Activated naive CD8-positive, alpha-beta T cell treated with anti-CD3 and anti-CD28 coated beads, Interleukin-2, amount 10 ng/mL, durations not matched to agents 7 days and 5 days (primary cell): ENCODE measurements around the gene ZNF33A. TPM values are rescaled to one million over a fixed set of nuclear protein-coding genes. Genes with fewer than 3 reads are reported as not detected.
"Not testable (repeated sequence)": the region's sequence is repeated elsewhere in the genome, so short reads cannot be mapped to it uniquely, and the experiment has no call there.

Experiments used
- ATAC-seq: fragments of 150-1000 bp; cut with Tn5 transposase; one replicate; pipeline ENCODE4 v1.10.0; 2021; ENCODE audit warnings: low read depth, moderate library complexity
- POLR2A ChIA-PET: fragments of 350-600 bp; sonication (Branson Sonifier 250); formaldehyde crosslinking; loops from one replicate; lab custom pipeline; 2021; ENCODE audit warnings: antibody characterized with exemption; lab: Charles Lee
- DNase-seq: peaks from one replicate; pipeline ENCODE4 v3.0.0; 2021
- H3K27ac Mint-ChIP-seq: one replicate; pipeline ENCODE4 v1.8.0; 2022; ENCODE audit warnings: mild to moderate bottlenecking, mixed read lengths
- H3K27me3 Mint-ChIP-seq: one replicate; pipeline ENCODE4 v1.8.0; 2022; ENCODE audit warnings: mild to moderate bottlenecking, moderate library complexity, mixed read lengths
- H3K36me3 Mint-ChIP-seq: one replicate; pipeline ENCODE4 v1.8.0; 2021; ENCODE audit warnings: mild to moderate bottlenecking, mixed read lengths
- H3K4me1 Mint-ChIP-seq: one replicate; pipeline ENCODE4 v1.8.0; 2021; ENCODE audit warnings: mixed read lengths
- H3K4me3 Mint-ChIP-seq: one replicate; pipeline ENCODE4 v1.8.0; 2022; ENCODE audit warnings: mild to moderate bottlenecking, moderate library complexity, mixed read lengths
- H3K9me3 Mint-ChIP-seq: one replicate; pipeline ENCODE4 v1.8.0; 2021; ENCODE audit warnings: mixed read lengths
- total RNA-seq, 2 experiments: library from RNA; stranded (reverse); gene quantifications; one replicate each; pipeline ENCODE4 v1.2.3, GENCODE V29; 2021

Gene ZNF33A
- 10 to 100 TPM; 40.1 to 42.7 TPM for total RNA-seq

- POLR2A ChIA-PET: interaction anchor here (0.9 to 1.7 kb wide), 4 partner anchors 33 to 85 kb away, joined by 4 to 9 read pairs (median 6); partner anchors contain the start of gene ZNF25
- ATAC-seq (peak; percentile 86), DNase-seq (peak; percentile 86)
- Mint-ChIP-seq H3K27me3 (no peaks in the 10 kb centered on the region), H3K9me3 (no peaks in the 10 kb centered on the region), H3K4me1 (peaks cover 12% of the 10 kb centered on the region), H3K36me3 (peaks cover 24% of the 10 kb centered on the region), H3K4me3 (peak within 1 kb of the TSS; percentile 83), H3K27ac (peak within 1 kb of the TSS; percentile 99)
Observed at GRCh38 chr10:38010119-38010903, at the start of gene ZNF33A. Gene ZNF33A (plus strand): TSS chr10:38010675. CDS start chr10:38012342, 1,667 bp downstream.

DNA sequence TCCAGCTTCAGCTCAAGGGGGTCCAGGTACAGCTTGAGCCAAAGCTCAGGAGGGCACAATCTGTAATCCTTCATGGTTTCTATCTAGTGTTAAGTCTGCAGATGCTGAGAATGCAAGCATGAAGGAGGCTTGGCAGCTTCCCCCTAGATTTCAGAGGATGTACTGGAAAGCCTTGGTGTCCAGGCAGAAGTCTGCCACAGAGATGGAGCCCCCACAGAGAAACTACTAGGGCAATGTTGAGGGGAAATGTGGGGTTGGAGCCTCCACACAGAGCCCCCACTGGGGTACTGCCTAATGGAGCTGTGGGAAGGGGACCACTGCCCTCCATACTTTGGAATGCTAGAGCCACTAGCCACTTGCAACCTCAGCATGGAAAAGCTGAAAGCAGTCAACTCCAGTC, 45.5 kb upstream of the ZNF33A start:
- POLR2A ChIA-PET: no interaction called here
- H3K4me1 Mint-ChIP-seq: no peaks in the 10 kb centered on the region
- no peaks in the 10 kb centered on the region for H3K27me3 Mint-ChIP-seq
- ATAC-seq (no peak), DNase-seq (no peak)
- peaks cover 41% of the 10 kb centered on the region for H3K36me3 Mint-ChIP-seq
- H3K4me3 Mint-ChIP-seq: no peak overlapping the region
- H3K27ac Mint-ChIP-seq: no peak overlapping the region
- peaks cover 25% of the 10 kb centered on the region for H3K9me3 Mint-ChIP-seq

DNA sequence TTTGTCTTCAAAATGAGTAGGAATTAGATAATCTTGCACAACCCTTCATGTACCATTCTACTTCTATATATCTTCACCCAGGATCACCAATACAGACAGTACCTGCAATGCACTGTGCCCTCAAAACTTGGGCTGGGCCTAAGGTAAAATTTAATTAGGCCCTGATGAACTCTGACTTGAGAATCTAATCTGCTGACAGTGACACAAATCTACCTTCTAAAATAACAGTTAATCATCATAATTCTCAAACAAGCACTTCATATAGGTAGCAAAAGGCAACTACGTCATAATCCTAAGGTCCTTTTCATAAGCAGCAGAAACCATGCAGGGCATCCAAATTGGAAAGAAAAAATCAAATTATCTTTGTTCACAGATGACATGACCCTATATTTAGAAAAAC, 38.1 kb upstream of the ZNF33A start:
- no peak for ATAC-seq
- no peak overlapping the region for H3K27ac Mint-ChIP-seq
- peaks cover 11% of the 10 kb centered on the region for H3K9me3 Mint-ChIP-seq
- no peaks in the 10 kb centered on the region for H3K27me3 Mint-ChIP-seq
- peaks cover 21% of the 10 kb centered on the region for H3K4me1 Mint-ChIP-seq
- H3K4me3 Mint-ChIP-seq: no peak overlapping the region
- H3K36me3 Mint-ChIP-seq: peaks cover 39% of the 10 kb centered on the region
- DNase-seq: no peak
- POLR2A ChIA-PET: no interaction called here

DNA sequence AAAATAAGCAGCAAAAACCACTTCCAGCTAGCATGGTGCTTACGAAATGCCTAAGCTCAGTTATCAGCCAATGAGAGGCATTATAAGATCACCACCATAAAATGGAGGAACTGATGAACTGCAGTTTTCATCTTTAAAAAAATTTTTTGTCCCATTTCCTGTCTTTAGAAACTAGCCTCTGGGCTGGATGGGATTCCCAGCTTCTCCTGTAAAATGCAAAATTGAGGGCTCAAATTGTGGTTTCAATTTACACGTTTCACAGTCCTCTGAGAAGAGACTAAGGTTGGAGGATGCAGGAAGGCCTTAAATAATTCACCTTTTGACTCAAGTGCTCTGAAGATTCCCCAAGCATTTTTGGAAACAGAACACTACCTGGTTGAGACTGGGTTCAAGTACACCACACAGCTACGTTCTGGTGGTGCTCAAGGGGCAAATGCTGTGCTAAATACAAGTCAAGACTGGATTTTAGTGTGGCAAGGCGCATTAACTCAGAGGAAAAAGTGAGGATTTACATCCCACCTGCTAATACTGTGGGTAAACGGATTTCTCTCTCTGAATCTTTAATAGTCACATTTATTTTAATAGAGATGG, 35.0 kb upstream of the ZNF33A start:
- H3K27me3 Mint-ChIP-seq: no peaks in the 10 kb centered on the region
- H3K36me3 Mint-ChIP-seq: peaks cover 21% of the 10 kb centered on the region
- DNase-seq: peak; percentile 29
- peak overlapping the region; percentile 92 for H3K4me3 Mint-ChIP-seq
- no peak for ATAC-seq
- H3K27ac Mint-ChIP-seq: peak overlapping the region; percentile 95
- peaks cover 24% of the 10 kb centered on the region for H3K4me1 Mint-ChIP-seq
- POLR2A ChIA-PET: interaction anchor here (0.9 to 2.5 kb wide), 4 partner anchors 35 to 427 kb away, joined by 3 to 20 read pairs (median 5); partner anchors contain the start of genes ZNF33A and ZNF37A
- H3K9me3 Mint-ChIP-seq: peaks cover 3% of the 10 kb centered on the region

DNA sequence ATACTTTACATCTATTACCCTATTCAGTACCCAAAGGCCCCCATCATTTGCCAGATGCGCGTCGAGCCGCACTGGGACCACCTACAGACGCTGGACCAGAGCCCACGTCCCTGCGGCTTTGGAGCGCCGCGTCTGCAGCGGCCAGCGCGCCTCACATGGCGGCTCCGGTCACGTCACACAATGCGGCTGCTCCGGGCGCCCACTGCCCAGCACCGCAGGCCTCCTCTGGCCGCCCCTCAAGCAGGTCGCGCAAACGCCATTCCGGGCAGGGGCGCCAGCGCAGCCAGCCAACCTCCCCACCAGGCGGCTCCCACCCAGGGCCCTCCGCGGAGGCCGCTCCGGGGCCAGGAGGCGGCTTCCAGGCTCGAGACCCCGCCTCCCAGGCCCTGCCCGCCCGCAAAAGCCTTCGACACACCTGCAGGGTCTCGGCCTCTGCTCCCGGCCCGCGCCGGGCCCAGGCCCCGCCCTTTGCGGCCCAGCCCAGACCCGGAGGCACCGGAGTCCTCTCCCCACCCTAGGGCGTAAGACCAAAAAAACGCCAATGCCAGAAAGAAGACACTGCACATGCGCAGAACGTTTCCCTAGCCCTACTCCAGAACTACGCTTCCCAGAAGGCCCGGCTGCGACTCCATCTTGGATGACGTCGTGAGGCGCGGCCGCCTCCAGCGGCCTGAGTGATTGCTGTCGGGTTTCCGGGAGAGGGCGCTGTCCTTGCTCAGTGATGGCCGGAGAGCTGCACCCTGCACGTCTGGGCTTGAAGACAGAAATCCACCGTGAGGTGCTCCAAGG, 34.2 kb upstream of the ZNF33A start, which contains the start of gene ZNF25:
ZNF25 (minus strand) TSS at position 557 of the 789 bp plus-strand sequence. CDS start 4,925 bp downstream, outside the sequence.
- Mint-ChIP-seq H3K4me3 (peak within 1 kb of the TSS; percentile 92), H3K9me3 (peaks cover 3% of the 10 kb centered on the region), H3K4me1 (peaks cover 24% of the 10 kb centered on the region), H3K27me3 (no peaks in the 10 kb centered on the region), H3K27ac (peak within 1 kb of the TSS; percentile 95), H3K36me3 (peaks cover 18% of the 10 kb centered on the region)
- peak; percentile 93 for DNase-seq
- ATAC-seq: peak; percentile 93
- POLR2A ChIA-PET: interaction anchor here (0.7 to 2.5 kb wide), 7 partner anchors 34 to 426 kb away, joined by 3 to 20 read pairs (median 4); partner anchors contain the start of genes ZNF33A and ZNF37A

- H3K9me3 Mint-ChIP-seq: peaks cover 3% of the 10 kb centered on the region
- POLR2A ChIA-PET: interaction anchor here (0.7 to 2.5 kb wide), 4 partner anchors 33 to 426 kb away, joined by 3 to 20 read pairs (median 6); partner anchors contain the start of gene ZNF33A
- peak overlapping the region; percentile 92 for H3K4me3 Mint-ChIP-seq
- H3K27ac Mint-ChIP-seq: peak overlapping the region; percentile 95
- peaks cover 15% of the 10 kb centered on the region for H3K36me3 Mint-ChIP-seq
- H3K27me3 Mint-ChIP-seq: no peaks in the 10 kb centered on the region
- H3K4me1 Mint-ChIP-seq: peaks cover 24% of the 10 kb centered on the region
- no peak for ATAC-seq
- no peak for DNase-seq
Observed at GRCh38 chr10:37976880-37977203, 33.6 kb upstream of the ZNF33A start.

- H3K4me1 Mint-ChIP-seq: peaks cover 1% of the 10 kb centered on the region
- ATAC-seq: no peak
Observed at GRCh38 chr10:37991655-37992054, 18.8 kb upstream of the ZNF33A start.

GRCh38 chr10:37992083-37992482, 18.4 kb upstream of the ZNF33A start:
- Mint-ChIP-seq H3K4me1 (peaks cover 1% of the 10 kb centered on the region), H3K36me3 (no peaks in the 10 kb centered on the region), H3K27ac (no peak overlapping the region), H3K27me3 (no peaks in the 10 kb centered on the region), H3K9me3 (no peaks in the 10 kb centered on the region), H3K4me3 (no peak overlapping the region)
- no peak for DNase-seq
- ATAC-seq: no peak
- POLR2A ChIA-PET: no interaction called here

More at GRCh38 chr10:37991655-37992054, 18.8 kb upstream of the ZNF33A start:
- no peaks in the 10 kb centered on the region for H3K27me3 Mint-ChIP-seq
- no peak for DNase-seq
- no peak overlapping the region for H3K4me3 Mint-ChIP-seq
- H3K27ac Mint-ChIP-seq: no peak overlapping the region
- no peaks in the 10 kb centered on the region for H3K9me3 Mint-ChIP-seq
- POLR2A ChIA-PET: no interaction called here
- no peaks in the 10 kb centered on the region for H3K36me3 Mint-ChIP-seq

GRCh38 chr10:37998920-37999319, 11.6 kb upstream of the ZNF33A start:
- H3K27me3 Mint-ChIP-seq, H3K9me3 Mint-ChIP-seq, ATAC-seq, H3K4me1 Mint-ChIP-seq, DNase-seq, H3K27ac Mint-ChIP-seq, H3K4me3 Mint-ChIP-seq, POLR2A ChIA-PET, H3K36me3 Mint-ChIP-seq: not testable (repeated sequence)

DNA sequence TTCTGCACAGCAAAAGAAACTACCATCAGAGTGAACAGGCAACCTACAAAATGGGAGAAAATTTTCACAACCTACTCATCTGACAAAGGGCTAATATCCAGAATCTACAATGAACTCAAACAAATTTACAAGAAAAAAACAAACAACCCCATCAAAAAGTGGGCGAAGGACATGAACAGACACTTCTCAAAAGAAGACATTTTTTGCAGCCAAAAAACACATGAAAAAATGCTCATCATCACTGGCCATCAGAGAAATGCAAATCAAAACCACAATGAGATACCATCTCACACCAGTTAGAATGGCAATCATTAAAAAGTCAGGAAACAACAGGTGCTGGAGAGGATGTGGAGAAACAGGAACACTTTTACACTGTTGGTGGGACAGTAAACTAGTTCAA, 10.0 kb upstream of the ZNF33A start:
- H3K4me1 Mint-ChIP-seq, H3K36me3 Mint-ChIP-seq, H3K4me3 Mint-ChIP-seq, POLR2A ChIA-PET, H3K27ac Mint-ChIP-seq, H3K9me3 Mint-ChIP-seq, DNase-seq, ATAC-seq, H3K27me3 Mint-ChIP-seq: not testable (repeated sequence)

- POLR2A ChIA-PET: no interaction called here
Observed at GRCh38 chr10:38003026-38003425, 7.4 kb upstream of the ZNF33A start.

DNA sequence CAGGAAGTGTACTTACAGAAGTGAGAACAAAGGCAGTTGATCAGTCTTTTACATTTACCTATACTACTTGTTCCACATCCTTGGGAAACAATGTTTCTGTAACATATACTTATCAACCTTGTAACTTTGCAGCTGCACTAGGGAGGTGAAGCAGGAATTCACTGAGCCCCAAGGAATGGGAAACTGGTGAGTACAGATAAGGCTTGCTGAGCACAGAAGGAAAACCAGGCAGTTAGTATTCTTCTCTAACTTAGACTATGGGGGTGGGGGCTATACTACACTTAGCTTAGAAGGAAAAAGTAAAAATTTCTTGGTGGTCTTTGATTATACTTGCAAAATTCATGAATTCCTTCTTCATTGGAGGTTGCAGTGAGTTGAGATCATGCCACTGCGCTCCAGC, 6.9 kb upstream of the ZNF33A start:
- no peak overlapping the region for H3K4me3 Mint-ChIP-seq
- POLR2A ChIA-PET: no interaction called here
- H3K27me3 Mint-ChIP-seq: no peaks in the 10 kb centered on the region
- no peaks in the 10 kb centered on the region for H3K36me3 Mint-ChIP-seq
- H3K9me3 Mint-ChIP-seq: no peaks in the 10 kb centered on the region
- H3K4me1 Mint-ChIP-seq: no peaks in the 10 kb centered on the region
- ATAC-seq (no peak), DNase-seq (no peak)
- no peak overlapping the region for H3K27ac Mint-ChIP-seq

More at GRCh38 chr10:38003026-38003425, 7.4 kb upstream of the ZNF33A start:
- Mint-ChIP-seq H3K9me3 (no peaks in the 10 kb centered on the region), H3K27me3 (no peaks in the 10 kb centered on the region), H3K4me1 (no peaks in the 10 kb centered on the region), H3K27ac (no peak overlapping the region), H3K36me3 (no peaks in the 10 kb centered on the region), H3K4me3 (no peak overlapping the region)
- no peak for ATAC-seq
- DNase-seq: no peak

- H3K36me3 Mint-ChIP-seq: peaks cover 5% of the 10 kb centered on the region
- ATAC-seq (no peak), DNase-seq (no peak)
- POLR2A ChIA-PET: no interaction called here
- no peaks in the 10 kb centered on the region for H3K9me3 Mint-ChIP-seq
- no peaks in the 10 kb centered on the region for H3K27me3 Mint-ChIP-seq
- H3K4me3 Mint-ChIP-seq: no peak overlapping the region
- peaks cover 8% of the 10 kb centered on the region for H3K4me1 Mint-ChIP-seq
- H3K27ac Mint-ChIP-seq: no peak overlapping the region
Observed at GRCh38 chr10:38007551-38007950, 2.9 kb upstream of the ZNF33A start.
